ENCODE data around the gene NAALADL2. TPM values are rescaled to one million over a fixed set of nuclear protein-coding genes. Genes with fewer than 3 reads are reported as not detected.
A peak's percentile ranks its signal among the peaks of the same experiment; 100 is the strongest.

NAALADL2 gene
- total RNA-seq, 1 donor: 54.5 TPM

GRCh38 chr3:175103298-175103697 is 244.2 kb downstream of the NAALADL2 start:
- TF ChIP-seq CTCF (IDR thresholded peaks at IDR 0.05; ENCODE audit: insufficient read depth, low read length): no peak
- H3K4me3 ChIP-seq (ENCODE audit: low read depth, low read length): no peak overlapping the region
- no peak for DNase-seq (ENCODE audit: low read depth)

- no peak overlapping the region for H3K4me3 ChIP-seq (ENCODE audit: low read depth, low read length)
- TF ChIP-seq CTCF (IDR thresholded peaks at IDR 0.05; ENCODE audit: insufficient read depth, low read length): no peak
- DNase-seq (ENCODE audit: low read depth): peak; percentile 11
Measured at GRCh38 chr3:175105066-175105465, 245.9 kb downstream of the NAALADL2 start.

DNA sequence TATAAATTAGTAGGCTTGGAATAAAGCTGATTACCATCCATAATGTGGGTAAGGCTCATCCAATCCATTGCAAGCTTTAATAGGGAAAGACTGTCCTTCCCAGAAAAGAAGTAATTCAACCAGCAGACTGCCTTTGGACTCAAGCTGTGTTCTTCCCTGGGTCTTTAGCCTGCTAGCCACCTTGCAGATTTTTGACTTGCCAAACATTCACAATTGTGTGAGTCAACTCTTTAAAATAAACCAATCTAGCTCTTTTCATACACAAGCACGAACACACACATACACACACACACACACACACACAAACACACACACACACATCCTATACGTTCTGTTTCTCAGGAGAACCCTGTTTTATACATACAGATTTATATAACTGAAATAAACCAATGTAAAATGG is 248.1 kb downstream of the NAALADL2 start:
- no peak for DNase-seq (ENCODE audit: low read depth)
- TF ChIP-seq CTCF (IDR thresholded peaks at IDR 0.05; ENCODE audit: insufficient read depth, low read length): no peak
- H3K4me3 ChIP-seq (ENCODE audit: low read depth, low read length): no peak overlapping the region

DNA sequence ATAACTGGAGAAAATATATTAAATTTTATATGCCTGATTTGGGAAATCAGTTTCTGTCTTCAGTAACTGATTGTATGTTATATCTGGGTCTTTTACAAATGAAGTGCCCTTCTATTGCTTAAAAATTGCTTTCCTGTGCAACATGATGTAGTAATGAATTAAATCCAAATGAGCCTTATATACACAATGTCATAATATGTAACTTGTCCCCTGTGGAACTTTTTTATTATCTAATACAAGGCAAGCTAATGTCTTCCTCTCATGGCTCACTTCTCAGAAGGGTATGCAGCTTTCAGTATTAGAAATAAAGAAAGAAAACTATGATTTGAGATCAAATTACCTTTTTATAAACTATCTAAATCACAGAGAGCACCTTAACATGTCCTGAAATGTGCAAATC is 248.9 kb downstream of the NAALADL2 start:
- H3K4me3 ChIP-seq (ENCODE audit: low read depth, low read length): no peak overlapping the region
- no peak for DNase-seq (ENCODE audit: low read depth)
- no peak for TF ChIP-seq CTCF (IDR thresholded peaks at IDR 0.05; ENCODE audit: insufficient read depth, low read length)

DNA sequence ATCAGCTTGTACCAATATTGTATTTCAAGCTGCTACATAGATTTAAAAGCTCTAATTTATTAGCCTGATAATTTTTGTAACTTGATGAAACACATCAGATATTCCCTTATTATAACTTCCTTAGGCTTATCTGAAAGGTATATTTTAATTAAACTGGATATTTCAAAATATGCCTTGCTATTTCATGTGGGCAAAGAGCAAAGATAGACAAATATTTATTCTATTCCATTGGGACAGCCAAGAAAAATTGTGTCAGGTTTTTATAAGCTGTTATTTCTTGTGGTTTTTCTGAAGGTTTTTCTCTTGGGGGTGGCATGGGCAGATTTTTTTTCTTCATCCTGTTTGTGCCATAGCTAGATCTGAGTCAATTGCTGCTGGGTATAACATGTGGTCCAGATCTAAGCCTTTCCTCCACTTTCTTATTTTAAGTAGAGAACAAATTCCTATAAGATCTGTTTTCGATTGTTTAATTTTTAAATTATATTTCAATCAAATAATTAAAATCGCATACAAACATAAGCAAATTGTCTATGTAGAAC is 249.5 kb downstream of the NAALADL2 start:
- TF ChIP-seq CTCF (IDR thresholded peaks at IDR 0.05; ENCODE audit: insufficient read depth, low read length): no peak
- no peak for DNase-seq (ENCODE audit: low read depth)
- H3K4me3 ChIP-seq (ENCODE audit: low read depth, low read length): no peak overlapping the region

GRCh38 chr3:175111036-175111435 is 251.9 kb downstream of the NAALADL2 start:
- no peak overlapping the region for H3K4me3 ChIP-seq (ENCODE audit: low read depth, low read length)
- TF ChIP-seq CTCF (IDR thresholded peaks at IDR 0.05; ENCODE audit: insufficient read depth, low read length): no peak
- DNase-seq (ENCODE audit: low read depth): peak; percentile 36

- DNase-seq (ENCODE audit: low read depth): no peak
- H3K4me3 ChIP-seq (ENCODE audit: low read depth, low read length): no peak overlapping the region
- no peak for TF ChIP-seq CTCF (IDR thresholded peaks at IDR 0.05; ENCODE audit: insufficient read depth, low read length)
Measured at GRCh38 chr3:175118382-175118941, 259.3 kb downstream of the NAALADL2 start.

All from fibroblast of the aortic adventitia (primary cell).